Coronary artery (tissue), 2 donors: Measurements from ENCODE around the gene PPM1B.

ENCODE experiments used
- DNase-seq: peaks from one replicate; pipeline ENCODE4 v3.0.0-alpha.2; 2017; ENCODE audit warnings: low spot score
- H3K27ac ChIP-seq, 2 donors: fragments of 200-600 bp; sonication (generic); one replicate each; pipeline ENCODE4 v1.5.1; 2016 to 2019
- H3K4me3 ChIP-seq: fragments of 200-600 bp; sonication (generic); 2 replicates; pipeline ENCODE4 v1.5.1; 2016; ENCODE audit warnings: mild to moderate bottlenecking, moderate library complexity
- CTCF ChIP-seq: fragments of 200-600 bp; sonication (generic); IDR thresholded peaks from one replicate; pipeline ENCODE4 v1.5.1; 2019; ENCODE audit warnings: antibody characterized with exemption

The PPM1B gene

GRCh38 chr2:44192646-44193045 is 24.0 kb downstream of the PPM1B start:
- TF ChIP-seq CTCF: no peak
- no peak for DNase-seq

GRCh38 chr2:44195714-44196113 is 27.0 kb downstream of the PPM1B start:
- no peak for TF ChIP-seq CTCF
- DNase-seq: no peak
- no peak overlapping the region for H3K4me3 ChIP-seq
- H3K27ac ChIP-seq: no peak overlapping the region

More at GRCh38 chr2:44192646-44193045, 24.0 kb downstream of the PPM1B start:
- H3K4me3 ChIP-seq: no peak overlapping the region
- H3K27ac ChIP-seq: no peak overlapping the region

- no peak for DNase-seq
- no peak for TF ChIP-seq CTCF
- Histone ChIP-seq H3K4me3 (no peak overlapping the region), H3K27ac (no peak overlapping the region)
Observed at GRCh38 chr2:44197816-44198215, 29.1 kb downstream of the PPM1B start.

- Histone ChIP-seq H3K4me3 (no peak overlapping the region), H3K27ac (no peak overlapping the region)
- no peak for DNase-seq
- TF ChIP-seq CTCF: no peak
Observed at GRCh38 chr2:44200011-44200410, 31.3 kb downstream of the PPM1B start.

- Histone ChIP-seq H3K27ac (no peak overlapping the region), H3K4me3 (no peak overlapping the region)
- no peak for TF ChIP-seq CTCF
- no peak for DNase-seq
Observed at GRCh38 chr2:44200759-44201158, 32.1 kb downstream of the PPM1B start.

- DNase-seq: no peak
- Histone ChIP-seq H3K4me3 (no peak overlapping the region), H3K27ac (no peak overlapping the region)
- no peak for TF ChIP-seq CTCF
Observed at GRCh38 chr2:44201648-44202165, 33.0 kb downstream of the PPM1B start.

GRCh38 chr2:44203542-44203941 is 34.9 kb downstream of the PPM1B start:
- no peak overlapping the region for H3K27ac ChIP-seq
- no peak for DNase-seq
- H3K4me3 ChIP-seq: no peak overlapping the region
- no peak for TF ChIP-seq CTCF
